GM12873 (cell line): ENCODE results near the gene SEZ6.

ENCODE experiments used
- CTCF ChIP-seq: IDR thresholded peaks from 2 replicates; pipeline ENCODE4 v1.5.1; 2012; ENCODE audit warnings: low read depth, mild to moderate bottlenecking, moderate library complexity, low read length, control low read depth; ENCODE audit not compliant: insufficient read depth; ENCODE audit errors: missing control alignments

The SEZ6 gene

GRCh38 chr17:29018788-29019474 lies 13.1 kb upstream of the SEZ6 start:
- no peak for TF ChIP-seq CTCF

- no peak for TF ChIP-seq CTCF
Observed at GRCh38 chr17:29016345-29017210, 10.7 kb upstream of the SEZ6 start.

- no peak for TF ChIP-seq CTCF
Observed at GRCh38 chr17:29014716-29015115, 8.9 kb upstream of the SEZ6 start.

- no peak for TF ChIP-seq CTCF
Observed at GRCh38 chr17:29012535-29012934, 6.7 kb upstream of the SEZ6 start.

- no peak for TF ChIP-seq CTCF
Observed at GRCh38 chr17:29010586-29010985, 4.8 kb upstream of the SEZ6 start.

- no peak for TF ChIP-seq CTCF
Observed at GRCh38 chr17:29010129-29010528, 4.3 kb upstream of the SEZ6 start.

GRCh38 chr17:29008591-29008990 lies 2.8 kb upstream of the SEZ6 start:
- TF ChIP-seq CTCF = no peak
